GM12875 (cell line): ENCODE results near the gene HOATZ.

Source experiments
- H3K4me3 ChIP-seq: one replicate; pipeline ENCODE4 v1.5.1; 2011; ENCODE audit warnings: low read depth, low read length, control low read depth
- CTCF ChIP-seq: IDR thresholded peaks from 2 replicates; pipeline ENCODE4 v1.5.1; 2011; ENCODE audit warnings: low read depth, mild to moderate bottlenecking, control low read depth, inconsistent platforms, low read length, moderate library complexity, borderline replicate concordance; ENCODE audit not compliant: insufficient read depth

The HOATZ gene

GRCh38 chr11:111537336-111537860 lies 22.8 kb downstream of the HOATZ start:
- no peak for TF ChIP-seq CTCF
- no peak overlapping the region for H3K4me3 ChIP-seq

DNA sequence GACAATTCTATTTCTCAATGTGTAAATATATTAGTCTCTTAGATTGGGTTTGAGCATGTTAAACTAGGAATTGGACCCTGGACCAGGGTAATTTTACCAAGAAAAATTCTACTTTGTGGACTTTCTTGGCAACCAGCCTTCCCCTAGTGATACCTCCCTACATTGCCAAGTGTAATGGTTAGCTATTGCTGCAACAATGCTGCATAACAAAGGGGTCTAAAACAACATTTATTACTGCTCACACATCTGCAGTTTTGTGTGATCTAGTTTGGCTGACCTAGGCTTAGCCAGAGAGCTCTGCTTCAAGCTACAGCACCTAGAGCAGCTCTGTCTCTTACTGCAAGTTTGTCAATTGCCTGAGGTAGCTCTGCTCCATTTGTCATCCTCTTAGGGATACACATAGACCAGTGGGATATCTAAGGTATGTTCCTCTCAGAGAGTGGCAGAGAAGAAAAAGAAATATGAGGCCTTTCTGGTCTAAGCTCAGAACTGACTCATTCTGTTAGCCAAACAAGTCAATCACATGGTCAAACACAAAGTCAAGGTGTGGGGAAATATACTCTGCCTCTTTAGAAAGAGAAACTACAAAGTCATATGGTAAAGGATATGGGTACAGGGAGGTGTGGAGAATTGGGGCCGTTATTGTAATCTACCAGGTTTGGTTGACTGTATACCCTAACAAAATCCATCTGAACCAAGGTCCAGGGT lies 24.0 kb downstream of the HOATZ start:
- H3K4me3 ChIP-seq, result no peak overlapping the region

GRCh38 chr11:111539426-111540113 lies 25.0 kb downstream of the HOATZ start:
- no peak for TF ChIP-seq CTCF
- H3K4me3 ChIP-seq, result no peak overlapping the region

More for the DNA sequence above, 24.0 kb downstream of the HOATZ start:
- no peak for TF ChIP-seq CTCF

DNA sequence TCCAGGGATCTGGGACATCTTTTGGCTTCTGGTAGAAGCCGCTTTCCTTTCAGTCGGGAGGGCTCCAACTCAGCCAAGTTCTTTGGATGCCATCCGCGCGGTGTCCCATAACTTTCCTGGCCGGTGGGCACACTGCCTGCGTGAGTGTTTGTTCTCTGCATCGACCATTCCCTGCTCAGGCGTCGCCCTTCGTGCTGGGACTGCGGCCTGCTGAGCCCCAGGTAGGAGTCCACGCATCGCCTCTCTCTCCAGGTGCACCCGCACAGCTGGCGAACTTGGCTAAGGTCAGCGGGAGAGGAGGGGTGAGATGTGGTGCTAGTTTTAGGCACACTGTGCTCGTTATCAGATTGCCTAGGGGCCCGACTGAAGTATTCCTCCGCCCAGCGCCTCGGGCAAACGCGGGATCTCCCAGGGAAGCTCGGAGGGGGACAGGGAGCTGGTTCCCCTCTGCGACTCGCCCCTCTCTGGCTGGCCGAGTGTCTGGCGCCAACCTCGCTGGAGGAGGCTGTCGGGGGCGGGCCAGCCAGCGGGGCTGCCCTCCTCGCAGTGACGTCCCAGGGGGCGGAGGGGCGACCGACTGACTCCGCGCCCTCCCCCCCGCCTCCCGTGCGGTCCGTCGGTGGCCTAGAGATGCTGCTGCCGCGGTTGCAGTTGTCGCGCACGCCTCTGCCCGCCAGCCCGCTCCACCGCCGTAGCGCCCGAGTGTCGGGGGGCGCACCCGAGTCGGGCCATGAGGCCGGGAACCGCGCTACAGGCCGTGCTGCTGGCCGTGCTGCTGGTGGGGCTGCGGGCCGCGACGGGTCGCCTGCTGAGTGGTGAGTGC lies 25.7 kb downstream of the HOATZ start, which contains the start of gene LAYN:
Gene LAYN (plus strand): TSS at position 607 of the 823 bp plus-strand sequence. CDS start 124 bp downstream, at position 731.
- H3K4me3 ChIP-seq, result no peak within 1 kb of the TSS
- no peak for TF ChIP-seq CTCF

DNA sequence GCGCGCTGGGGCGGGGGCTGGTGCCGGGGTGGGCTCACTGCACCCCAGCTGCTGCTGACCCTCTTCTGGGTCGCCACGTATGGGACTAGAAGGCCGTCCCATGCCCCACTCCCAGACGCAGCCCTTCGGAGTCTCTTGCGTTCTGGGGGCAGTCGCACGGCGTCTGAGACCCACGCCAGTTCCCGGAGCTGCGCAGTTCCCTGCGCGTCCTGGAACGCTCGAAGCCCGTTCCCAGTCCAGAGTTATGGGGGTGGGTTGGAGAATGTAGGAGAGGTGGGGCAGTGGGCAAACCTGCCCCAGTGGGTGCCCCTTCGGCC lies 26.3 kb downstream of the HOATZ start:
- no peak overlapping the region for H3K4me3 ChIP-seq
- TF ChIP-seq CTCF, result no peak

DNA sequence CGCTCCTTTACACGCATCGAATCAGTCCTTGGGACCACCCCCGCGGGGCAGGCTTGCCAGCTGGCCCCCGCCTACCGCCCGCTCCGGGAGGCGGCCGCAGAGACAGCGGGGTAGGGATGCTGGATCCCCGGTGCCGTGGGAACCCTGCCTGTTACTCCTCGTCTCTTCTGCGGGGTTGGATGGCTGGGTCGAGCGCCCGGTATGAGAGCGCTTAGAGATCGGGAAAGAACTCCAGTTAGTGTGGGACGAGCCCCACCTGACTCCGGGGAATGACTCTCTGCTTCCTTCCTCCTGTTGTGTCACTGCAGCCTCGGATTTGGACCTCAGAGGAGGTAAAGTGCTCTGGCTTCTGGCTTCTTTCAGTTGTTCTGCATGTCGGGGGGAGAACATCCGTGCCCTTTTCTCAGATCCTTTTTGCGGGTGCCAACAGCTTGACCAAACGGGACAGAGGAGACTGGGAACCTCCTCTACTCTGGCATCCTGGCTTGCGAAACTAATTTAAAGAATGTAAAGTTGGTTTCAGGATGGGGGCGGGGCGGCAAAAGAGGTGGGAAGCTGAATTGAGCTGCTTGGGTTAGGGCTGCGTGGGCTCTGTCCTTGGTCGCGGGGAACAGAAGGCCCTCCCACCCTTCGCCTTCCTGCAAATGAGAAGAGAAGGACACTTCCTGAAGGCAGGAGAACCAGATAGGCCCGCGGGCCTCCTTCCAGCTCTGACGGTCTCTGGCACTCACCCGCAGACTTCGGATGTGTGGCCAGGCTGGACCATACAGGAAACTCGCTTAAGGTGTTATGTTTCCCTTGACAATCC lies 26.9 kb downstream of the HOATZ start:
- TF ChIP-seq CTCF, result no peak
- H3K4me3 ChIP-seq, result no peak overlapping the region
